ENCODE measurements around the gene TECPR2.

TECPR2 gene

GRCh38 chr14:102507081-102507856 is 144.5 kb downstream of the TECPR2 start:
- Histone ChIP-seq H3K4me3 (ENCODE audit: low read length) (no peak overlapping the region), H3K36me3 (ENCODE audit: control insufficient read depth, insufficient read depth, low read length) (peaks cover 5% of the 10 kb centered on the region), H3K27me3 (ENCODE audit: control insufficient read depth, insufficient read depth, low read length) (no peaks in the 10 kb centered on the region), H3K4me1 (ENCODE audit: control insufficient read depth, insufficient read depth, low read length) (peaks cover 6% of the 10 kb centered on the region), H3K9ac (ENCODE audit: low read length) (no peak overlapping the region), H3K27ac (ENCODE audit: low read depth, low read length) (no peak overlapping the region)

- Histone ChIP-seq H3K27me3 (ENCODE audit: control insufficient read depth, insufficient read depth, low read length) (no peaks in the 10 kb centered on the region), H3K4me1 (ENCODE audit: control insufficient read depth, insufficient read depth, low read length) (peaks cover 6% of the 10 kb centered on the region), H3K36me3 (ENCODE audit: control insufficient read depth, insufficient read depth, low read length) (peaks cover 5% of the 10 kb centered on the region), H3K27ac (ENCODE audit: low read depth, low read length) (peak overlapping the region; percentile 80), H3K9ac (ENCODE audit: low read length) (no peak overlapping the region), H3K4me3 (ENCODE audit: low read length) (peak overlapping the region; percentile 74)
Measured at GRCh38 chr14:102507857-102508312, 145.1 kb downstream of the TECPR2 start.

GRCh38 chr14:102508410-102508773 is 145.7 kb downstream of the TECPR2 start:
- H3K9ac ChIP-seq (ENCODE audit: low read length): peak overlapping the region; percentile 74
- peaks cover 6% of the 10 kb centered on the region for H3K4me1 ChIP-seq (ENCODE audit: control insufficient read depth, insufficient read depth, low read length)

GRCh38 chr14:102508774-102509745 is 146.3 kb downstream of the TECPR2 start:
- H3K4me3 ChIP-seq (ENCODE audit: low read length): peak overlapping the region; percentile 74
- peaks cover 5% of the 10 kb centered on the region for H3K36me3 ChIP-seq (ENCODE audit: control insufficient read depth, insufficient read depth, low read length)
- peak overlapping the region; percentile 80 for H3K27ac ChIP-seq (ENCODE audit: low read depth, low read length)
- H3K9ac ChIP-seq (ENCODE audit: low read length): peak overlapping the region; percentile 74
- H3K27me3 ChIP-seq (ENCODE audit: control insufficient read depth, insufficient read depth, low read length): no peaks in the 10 kb centered on the region
- peaks cover 6% of the 10 kb centered on the region for H3K4me1 ChIP-seq (ENCODE audit: control insufficient read depth, insufficient read depth, low read length)

More at GRCh38 chr14:102508410-102508773, 145.7 kb downstream of the TECPR2 start:
- H3K36me3 ChIP-seq (ENCODE audit: control insufficient read depth, insufficient read depth, low read length): peaks cover 5% of the 10 kb centered on the region
- no peaks in the 10 kb centered on the region for H3K27me3 ChIP-seq (ENCODE audit: control insufficient read depth, insufficient read depth, low read length)
- H3K4me3 ChIP-seq (ENCODE audit: low read length): peak overlapping the region; percentile 74
- peak overlapping the region; percentile 80 for H3K27ac ChIP-seq (ENCODE audit: low read depth, low read length)

GRCh38 chr14:102509746-102510615 is 147.2 kb downstream of the TECPR2 start, which contains the start of gene ANKRD9:
ANKRD9 (minus strand) TSS chr14:102509776; CDS start chr14:102507889, 1,887 bp downstream.
- Histone ChIP-seq H3K4me1 (ENCODE audit: control insufficient read depth, insufficient read depth, low read length) (peaks cover 6% of the 10 kb centered on the region), H3K9ac (ENCODE audit: low read length) (peak within 1 kb of the TSS; percentile 82), H3K36me3 (ENCODE audit: control insufficient read depth, insufficient read depth, low read length) (peaks cover 5% of the 10 kb centered on the region), H3K27ac (ENCODE audit: low read depth, low read length) (peak within 1 kb of the TSS; percentile 80), H3K27me3 (ENCODE audit: control insufficient read depth, insufficient read depth, low read length) (no peaks in the 10 kb centered on the region), H3K4me3 (ENCODE audit: low read length) (peak within 1 kb of the TSS; percentile 83)

- peak overlapping the region; percentile 82 for H3K9ac ChIP-seq (ENCODE audit: low read length)
Measured at GRCh38 chr14:102510616-102511520, 148.1 kb downstream of the TECPR2 start.

GRCh38 chr14:102511538-102511937 is 148.8 kb downstream of the TECPR2 start:
- no peaks in the 10 kb centered on the region for H3K27me3 ChIP-seq (ENCODE audit: control insufficient read depth, insufficient read depth, low read length)
- H3K36me3 ChIP-seq (ENCODE audit: control insufficient read depth, insufficient read depth, low read length): peaks cover 2% of the 10 kb centered on the region
- peaks cover 6% of the 10 kb centered on the region for H3K4me1 ChIP-seq (ENCODE audit: control insufficient read depth, insufficient read depth, low read length)
- no peak overlapping the region for H3K27ac ChIP-seq (ENCODE audit: low read depth, low read length)
- H3K4me3 ChIP-seq (ENCODE audit: low read length): no peak overlapping the region
- H3K9ac ChIP-seq (ENCODE audit: low read length): no peak overlapping the region

More at GRCh38 chr14:102510616-102511520, 148.1 kb downstream of the TECPR2 start:
- Histone ChIP-seq H3K27ac (ENCODE audit: low read depth, low read length) (peak overlapping the region; percentile 78), H3K27me3 (ENCODE audit: control insufficient read depth, insufficient read depth, low read length) (no peaks in the 10 kb centered on the region), H3K4me3 (ENCODE audit: low read length) (peak overlapping the region; percentile 83), H3K4me1 (ENCODE audit: control insufficient read depth, insufficient read depth, low read length) (peaks cover 6% of the 10 kb centered on the region), H3K36me3 (ENCODE audit: control insufficient read depth, insufficient read depth, low read length) (peaks cover 5% of the 10 kb centered on the region)

GRCh38 chr14:102512793-102513300 is 150.1 kb downstream of the TECPR2 start:
- H3K36me3 ChIP-seq (ENCODE audit: control insufficient read depth, insufficient read depth, low read length): no peaks in the 10 kb centered on the region
- no peak overlapping the region for H3K27ac ChIP-seq (ENCODE audit: low read depth, low read length)
- no peak overlapping the region for H3K9ac ChIP-seq (ENCODE audit: low read length)
- no peaks in the 10 kb centered on the region for H3K27me3 ChIP-seq (ENCODE audit: control insufficient read depth, insufficient read depth, low read length)
- no peak overlapping the region for H3K4me3 ChIP-seq (ENCODE audit: low read length)
- H3K4me1 ChIP-seq (ENCODE audit: control insufficient read depth, insufficient read depth, low read length): peaks cover 6% of the 10 kb centered on the region

- Histone ChIP-seq H3K4me3 (ENCODE audit: low read length) (no peak overlapping the region), H3K27me3 (ENCODE audit: control insufficient read depth, insufficient read depth, low read length) (no peaks in the 10 kb centered on the region), H3K4me1 (ENCODE audit: control insufficient read depth, insufficient read depth, low read length) (peaks cover 3% of the 10 kb centered on the region), H3K36me3 (ENCODE audit: control insufficient read depth, insufficient read depth, low read length) (no peaks in the 10 kb centered on the region), H3K27ac (ENCODE audit: low read depth, low read length) (no peak overlapping the region), H3K9ac (ENCODE audit: low read length) (no peak overlapping the region)
Measured at GRCh38 chr14:102513899-102514772, 151.4 kb downstream of the TECPR2 start.

- Histone ChIP-seq H3K4me1 (ENCODE audit: control insufficient read depth, insufficient read depth, low read length) (peaks cover 3% of the 10 kb centered on the region), H3K4me3 (ENCODE audit: low read length) (no peak overlapping the region), H3K9ac (ENCODE audit: low read length) (no peak overlapping the region), H3K27ac (ENCODE audit: low read depth, low read length) (no peak overlapping the region), H3K36me3 (ENCODE audit: control insufficient read depth, insufficient read depth, low read length) (no peaks in the 10 kb centered on the region), H3K27me3 (ENCODE audit: control insufficient read depth, insufficient read depth, low read length) (no peaks in the 10 kb centered on the region)
Measured at GRCh38 chr14:102514987-102515733, 152.4 kb downstream of the TECPR2 start.

Data from rectal smooth muscle tissue (tissue), 1 donor.